ENCODE measurements around the gene KCNQ1OT1. TPM values are rescaled to one million over a fixed set of nuclear protein-coding genes. Genes with fewer than 3 reads are reported as not detected.

The KCNQ1OT1 gene
- total RNA-seq, 1 experiment from 2014 or later = 1.2 TPM

DNA sequence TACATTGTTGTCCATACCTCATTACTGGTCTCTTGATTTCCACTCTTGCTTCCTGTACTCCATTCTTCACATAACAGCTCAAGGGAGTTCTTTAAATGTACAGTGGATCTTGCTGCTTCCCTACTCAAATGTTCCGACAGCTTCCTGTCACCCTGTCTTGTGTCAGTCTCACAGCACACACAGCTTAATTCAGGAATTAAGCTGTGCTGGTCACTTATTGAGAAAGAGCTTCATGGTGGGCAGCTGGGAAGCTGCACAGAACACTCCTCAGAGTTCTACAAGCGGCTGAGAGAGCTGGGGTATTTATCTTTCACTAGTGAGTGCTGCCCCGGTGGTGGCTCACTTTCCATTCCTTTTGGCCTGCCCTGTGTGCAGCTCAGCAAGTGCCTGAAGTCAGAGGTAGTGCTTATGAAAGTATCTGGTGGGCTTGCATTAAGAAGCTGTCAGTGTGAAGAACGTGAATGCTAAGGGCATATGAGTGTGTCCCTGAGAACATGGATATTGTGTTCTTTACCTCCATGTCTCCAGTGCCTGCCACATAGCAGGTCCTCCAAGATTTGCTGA is 48.7 kb downstream of the KCNQ1OT1 start:
- Histone ChIP-seq H3K27ac (ENCODE audit: insufficient read length, low read depth, low read length) (no peak overlapping the region), H3T11ph (ENCODE audit: low read length) (no peak overlapping the region), H2AK5ac (ENCODE audit: insufficient read length, low read length) (no peak overlapping the region), H4K5ac (ENCODE audit: insufficient read length, low read depth, low read length) (no peak overlapping the region), H3K79me1 (ENCODE audit: insufficient read depth, low read depth, low read length, poor library complexity, severe bottlenecking) (no peaks in the 10 kb centered on the region), H3K23ac (ENCODE audit: insufficient read length, low read depth, low read length) (no peak overlapping the region), H3K4ac (ENCODE audit: low read depth, low read length) (no peak overlapping the region), H3K9ac (ENCODE audit: extremely low read depth, insufficient read length, low read length) (no peak overlapping the region), H3K9me3 (ENCODE audit: control insufficient read depth, low read depth, low read length) (peaks cover 54% of the 10 kb centered on the region), H4K20me1 (ENCODE audit: control insufficient read depth, insufficient read depth, insufficient read length) (no peaks in the 10 kb centered on the region), H3K27me3 (ENCODE audit: insufficient read depth, low read length) (peaks cover 12% of the 10 kb centered on the region; the same call in 1 of the 2 replicates), H3K79me2 (ENCODE audit: insufficient read depth, low read length) (no peaks in the 10 kb centered on the region), H2BK15ac (ENCODE audit: low read depth, low read length) (no peak overlapping the region), H4K91ac (ENCODE audit: insufficient read length, low read depth, low read length) (no peak overlapping the region), H2BK120ac (ENCODE audit: low read depth, low read length, poor library complexity, severe bottlenecking) (no peak overlapping the region), H3K56ac (ENCODE audit: insufficient read length, low read depth, low read length) (no peak overlapping the region), H2BK12ac (ENCODE audit: insufficient read length, low read depth, low read length) (no peak overlapping the region), H4K8ac (replicated peaks; ENCODE audit: insufficient read length, low read depth, low read length) (no peak overlapping the region), H2BK5ac (ENCODE audit: insufficient read length, low read length) (no peak overlapping the region), H2BK20ac (ENCODE audit: low read depth, low read length, poor library complexity, severe bottlenecking) (no peak overlapping the region), H3K14ac (ENCODE audit: insufficient read depth, low read length) (no peak overlapping the region), H3K18ac (ENCODE audit: insufficient read length, low read depth, low read length) (no peak overlapping the region), H3K23me2 (ENCODE audit: insufficient read length, low read depth, low read length, poor library complexity, severe bottlenecking) (no peaks in the 10 kb centered on the region), H3K4me1 (ENCODE audit: insufficient read depth, low read length) (no peaks in the 10 kb centered on the region), H2AFZ (ENCODE audit: low read length) (no peak overlapping the region), H3K4me2 (ENCODE audit: insufficient read depth, insufficient read length, low read length) (no peak overlapping the region)
- Mint-ChIP-seq H3K27ac (no peak overlapping the region), H3K9me3 (peaks cover 90 to 98% of the 10 kb centered on the region in 2 experiments), H3K4me3 (no peak overlapping the region), H3K4me1 (peaks cover 5 to 10% of the 10 kb centered on the region in 2 experiments; a peak in 3 of 4 replicates), H3K36me3 (ENCODE audit: insufficient read depth in 1 of 3, low read depth in 3 of 3) (peaks cover 45 to 53% (median 51%) of the 10 kb centered on the region in 3 experiments), H3K27me3 (ENCODE audit: low read depth) (peaks cover 93% of the 10 kb centered on the region)
- TF ChIP-seq, protein P1, sequence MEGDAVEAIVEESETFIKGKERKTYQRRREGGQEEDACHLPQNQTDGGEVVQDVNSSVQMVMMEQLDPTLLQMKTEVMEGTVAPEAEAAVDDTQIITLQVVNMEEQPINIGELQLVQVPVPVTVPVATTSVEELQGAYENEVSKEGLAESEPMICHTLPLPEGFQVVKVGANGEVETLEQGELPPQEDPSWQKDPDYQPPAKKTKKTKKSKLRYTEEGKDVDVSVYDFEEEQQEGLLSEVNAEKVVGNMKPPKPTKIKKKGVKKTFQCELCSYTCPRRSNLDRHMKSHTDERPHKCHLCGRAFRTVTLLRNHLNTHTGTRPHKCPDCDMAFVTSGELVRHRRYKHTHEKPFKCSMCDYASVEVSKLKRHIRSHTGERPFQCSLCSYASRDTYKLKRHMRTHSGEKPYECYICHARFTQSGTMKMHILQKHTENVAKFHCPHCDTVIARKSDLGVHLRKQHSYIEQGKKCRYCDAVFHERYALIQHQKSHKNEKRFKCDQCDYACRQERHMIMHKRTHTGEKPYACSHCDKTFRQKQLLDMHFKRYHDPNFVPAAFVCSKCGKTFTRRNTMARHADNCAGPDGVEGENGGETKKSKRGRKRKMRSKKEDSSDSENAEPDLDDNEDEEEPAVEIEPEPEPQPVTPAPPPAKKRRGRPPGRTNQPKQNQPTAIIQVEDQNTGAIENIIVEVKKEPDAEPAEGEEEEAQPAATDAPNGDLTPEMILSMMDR (conservative IDR thresholded peaks at IDR 0.05) = no peak
- WGBS (ENCODE audit: extremely low coverage, insufficient read length, low lambda C conversion rate) = no CpG with 5 or more reads among the region's 4 CpGs
- DNase-seq = no peak
